ENCODE measurements around the gene ADAMTSL1. TPM values are rescaled to one million over a fixed set of nuclear protein-coding genes. Genes with fewer than 3 reads are reported as not detected.

Gene ADAMTSL1
- total and polyA plus RNA-seq, 2 of the 8 experiments (the other 6 are each of a cell fraction or from before 2014, with no cell fraction given), result 0.84 to 1.1 TPM

DNA sequence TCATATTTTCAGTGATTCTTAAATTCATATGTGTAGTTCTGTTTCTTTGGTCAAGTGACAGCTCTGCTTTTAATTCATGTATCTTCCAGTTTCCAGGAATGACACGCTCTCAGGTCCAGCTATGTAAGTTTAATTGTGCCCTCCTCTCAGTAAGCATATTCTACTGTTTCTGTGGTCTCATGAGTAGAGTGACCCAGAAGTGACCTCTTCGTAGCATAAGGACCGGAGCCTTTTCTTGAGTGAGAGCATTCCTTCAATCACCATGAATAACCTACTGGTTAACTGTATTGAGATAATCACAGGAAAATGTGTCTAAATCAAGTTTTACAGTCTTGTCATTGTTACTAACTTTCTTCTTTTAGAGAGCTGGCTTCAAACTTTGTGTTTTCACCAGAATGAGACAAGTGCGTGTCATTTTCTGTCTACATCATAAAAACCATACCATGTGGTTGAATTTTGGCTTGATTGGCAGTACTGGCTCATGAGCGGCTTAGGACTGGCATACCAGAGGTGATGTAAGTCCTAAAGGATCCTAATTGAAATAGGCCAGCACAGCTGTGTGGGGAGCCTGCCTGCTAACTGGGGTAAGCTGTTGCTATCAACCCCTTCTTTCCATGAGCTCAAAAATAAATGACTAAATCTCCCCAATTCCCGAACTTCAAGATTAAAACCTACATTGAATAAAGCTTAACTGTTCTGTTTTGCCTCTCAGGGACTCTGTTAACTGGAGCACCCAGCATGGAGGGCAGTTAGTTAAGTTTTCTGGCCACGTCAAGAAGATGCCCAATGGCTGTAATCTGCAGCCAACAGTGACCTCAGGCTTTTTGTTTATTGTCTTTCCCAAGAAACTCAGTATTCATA lies 4.8 kb downstream of the ADAMTSL1 start:
- H2AK5ac ChIP-seq (ENCODE audit: low read depth, low read length), result no peak overlapping the region
- TF ChIP-seq, protein P1, sequence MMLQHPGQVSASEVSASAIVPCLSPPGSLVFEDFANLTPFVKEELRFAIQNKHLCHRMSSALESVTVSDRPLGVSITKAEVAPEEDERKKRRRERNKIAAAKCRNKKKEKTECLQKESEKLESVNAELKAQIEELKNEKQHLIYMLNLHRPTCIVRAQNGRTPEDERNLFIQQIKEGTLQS (IDR thresholded peaks at IDR 0.05; ENCODE audit: insufficient read depth, low read depth, low read length), result no peak
- TF ChIP-seq EZH2 (IDR thresholded peaks at IDR 0.05; ENCODE audit: low read depth, low read length, severe bottlenecking), result no peak
- TF ChIP-seq ZNF274 (IDR thresholded peaks at IDR 0.05; ENCODE audit: borderline replicate concordance, extremely low read depth, low read length), result no peak
- TF ChIP-seq MAFK (IDR thresholded peaks at IDR 0.05; ENCODE audit: low read depth, low read length), result no peak
- no peak for TF ChIP-seq CREB1 (IDR thresholded peaks at IDR 0.05)
- no peak for TF ChIP-seq TEAD4 (IDR thresholded peaks at IDR 0.05; ENCODE audit: low read depth, low read length)
- TF ChIP-seq TAF7 (optimal IDR thresholded peaks at IDR 0.05; ENCODE audit: borderline replicate concordance, low read depth, low read length), result no peak
- TF ChIP-seq SUZ12 (IDR thresholded peaks at IDR 0.05; ENCODE audit: low read length), result no peak
- no peak for TF ChIP-seq CBX8 (IDR thresholded peaks at IDR 0.05; ENCODE audit: borderline replicate concordance, low read depth, low read length)
- no peak for DNase-seq (ENCODE audit: low read depth in 1 of 2, low spot score in 2 of 2)
- H3K23ac ChIP-seq (ENCODE audit: insufficient read length), result no peak overlapping the region
- H3K4me2 ChIP-seq (ENCODE audit: insufficient read depth in 1 of 2, low read depth in 2 of 2, low read length in 2 of 2), result no peak overlapping the region
- H3K56ac ChIP-seq (replicated peaks; ENCODE audit: insufficient read length, low read depth, low read length), result no peak overlapping the region
- H3K4ac ChIP-seq (replicated peaks; ENCODE audit: insufficient read length, low read depth, low read length), result no peak overlapping the region
- H3K18ac ChIP-seq (ENCODE audit: extremely low read depth, low read length), result no peak overlapping the region
- H2BK120ac ChIP-seq (replicated peaks; ENCODE audit: low read depth, low read length), result no peak overlapping the region
- H3K9me3 ChIP-seq (ENCODE audit: insufficient read depth in 2 of 2, low read depth in 1 of 2, low read length in 1 of 2), result no peaks in the 10 kb centered on the region
- H2AFZ ChIP-seq (ENCODE audit: low read length), result no peak overlapping the region
- H3K79me1 ChIP-seq (ENCODE audit: low read depth, low read length), result no peaks in the 10 kb centered on the region
- ChIA-PET POLR2A (ENCODE audit: partially characterized antibody) (no interaction called here), CTCF (ENCODE audit: partially characterized antibody) (no interaction called here)
- H3K23me2 ChIP-seq (ENCODE audit: low read depth, low read length), result peaks cover 3% of the 10 kb centered on the region; the same call in 1 of the 2 replicates
- no peak for FAIRE-seq
- H2BK12ac ChIP-seq (ENCODE audit: low read depth, low read length), result no peak overlapping the region
- H3K14ac ChIP-seq (ENCODE audit: insufficient read length), result no peak overlapping the region
- no peak overlapping the region for H3K9ac ChIP-seq (replicated peaks in 1 of 4; ENCODE audit: extremely low read depth in 1 of 4, low read depth in 3 of 4, low read length in 3 of 4)
- H3K36me3 ChIP-seq (ENCODE audit: control insufficient read depth in 2 of 4, insufficient read depth in 4 of 4, low read length in 3 of 4), result no peaks in the 10 kb centered on the region
- H2BK15ac ChIP-seq (ENCODE audit: low read length), result no peak overlapping the region
- H2BK20ac ChIP-seq (ENCODE audit: low read length), result no peak overlapping the region
- no peaks in the 10 kb centered on the region for H3K27me3 ChIP-seq (replicated peaks in 1 of 4; ENCODE audit: control insufficient read depth in 3 of 4, extremely low read depth in 1 of 4, insufficient read depth in 3 of 4, low read length in 3 of 4)
- H4K8ac ChIP-seq (ENCODE audit: extremely low read depth, insufficient read depth, low read length), result no peak overlapping the region
- peaks cover 0 to under 1% (median 0%) of the 10 kb centered on the region in 4 experiments; a peak in 1 of 7 replicates for H3K4me1 ChIP-seq (replicated peaks in 1 of 4; ENCODE audit: control insufficient read depth in 3 of 4, insufficient read depth in 4 of 4, low read length in 3 of 4)
- 96% methylated on average over 7 of the region's 7 CpGs; no CpG with 5 or more reads in 1 of the 2 experiments for WGBS, 2 experiments (ENCODE audit: extremely low coverage in 1 of 2, insufficient coverage in 1 of 2, insufficient read length in 1 of 2, insufficient replicate concordance in 2 of 2, low coverage in 1 of 2, low lambda C conversion rate in 2 of 2, missing lambda C conversion rate in 1 of 2)
- H3K79me2 ChIP-seq (ENCODE audit: control insufficient read depth in 1 of 2, insufficient read depth in 2 of 2, low read length in 2 of 2), result no peaks in the 10 kb centered on the region
- H4K91ac ChIP-seq (replicated peaks; ENCODE audit: insufficient read length, low read length), result no peak overlapping the region
- H4K5ac ChIP-seq (ENCODE audit: insufficient read length, low read depth, low read length), result no peak overlapping the region
- no peak overlapping the region for H3K4me3 ChIP-seq (ENCODE audit: extremely low read depth in 1 of 4, insufficient read depth in 2 of 4, low read depth in 3 of 4, low read length in 4 of 4)
- H3K27ac ChIP-seq (ENCODE audit: low read depth, low read length), result no peak overlapping the region
- H2BK5ac ChIP-seq (ENCODE audit: low read depth, low read length), result no peak overlapping the region
- no peaks in the 10 kb centered on the region for H4K20me1 ChIP-seq (replicated peaks in 1 of 2; ENCODE audit: control insufficient read depth in 1 of 2, insufficient read depth in 2 of 2, low read length in 2 of 2)

All from H1 (cell line).